HepG2 (cell line): ENCODE data around the gene TADA3. TPM values are rescaled to one million over a fixed set of nuclear protein-coding genes. Genes with fewer than 3 reads are reported as not detected.

Experiments
- CREBL2 ChIP-seq: sonication (generic); formaldehyde crosslinking; IDR thresholded peaks from 2 replicates; pipeline ENCODE4 v1.8.1; 2023; ENCODE audit warnings: missing genetic modification reagents, mild to moderate bottlenecking, borderline replicate concordance
- ERF ChIP-seq: IDR thresholded peaks from 2 replicates; pipeline ENCODE4 v1.6.1; 2018; ENCODE audit warnings: missing biosample characterization, missing genetic modification reagents
- FOXK1 ChIP-seq: sonication (generic); formaldehyde crosslinking; IDR thresholded peaks from 2 replicates; pipeline ENCODE4 v1.4.0; 2020; ENCODE audit warnings: low read depth, missing genetic modification reagents, borderline replicate concordance
- FOXP4 ChIP-seq: sonication (generic); formaldehyde crosslinking; IDR thresholded peaks from 2 replicates; pipeline ENCODE4 v1.4.0; 2020; ENCODE audit warnings: missing genetic modification reagents
- HIVEP1 ChIP-seq: sonication (generic); formaldehyde crosslinking; IDR thresholded peaks from 2 replicates; pipeline ENCODE4 v1.4.0; 2020; ENCODE audit warnings: mild to moderate bottlenecking, missing genetic modification reagents
- MLXIP ChIP-seq: sonication (generic); formaldehyde crosslinking; IDR thresholded peaks from 2 replicates; pipeline ENCODE4 v1.9.0; 2021; ENCODE audit warnings: missing genetic modification reagents, borderline replicate concordance
- NFATC3 ChIP-seq: sonication (generic); formaldehyde crosslinking; IDR thresholded peaks from 2 replicates; pipeline ENCODE4 v1.5.1; 2020; ENCODE audit warnings: mild to moderate bottlenecking, missing genetic modification reagents
- SALL2 ChIP-seq: sonication (generic); formaldehyde crosslinking; IDR thresholded peaks from 2 replicates; pipeline ENCODE4 v1.8.1; 2023; ENCODE audit warnings: mild to moderate bottlenecking, missing genetic modification reagents, inconsistent platforms
- SOX5 ChIP-seq: IDR thresholded peaks from 2 replicates; pipeline ENCODE4 v1.6.1; 2016; ENCODE audit warnings: borderline replicate concordance
- TBL1XR1 ChIP-seq: fragments of 150-350 bp; IDR thresholded peaks from 2 replicates; pipeline ENCODE4 v1.6.1; 2014; ENCODE audit warnings: borderline replicate concordance, low read length; ENCODE audit not compliant: partially characterized antibody
- U2AF2 ChIP-seq: fragments of 200-400 bp; formaldehyde crosslinking; IDR thresholded peaks from 2 replicates; pipeline ENCODE4 v1.6.1; 2017; ENCODE audit warnings: low read depth, mild to moderate bottlenecking, low read length
- ZBTB3 ChIP-seq: sonication (generic); formaldehyde crosslinking; IDR thresholded peaks from 2 replicates; pipeline ENCODE4 v1.4.0; 2020; ENCODE audit warnings: low read depth, mild to moderate bottlenecking, moderate library complexity, missing genetic modification reagents, borderline replicate concordance
- ZBTB49 ChIP-seq: sonication (generic); formaldehyde crosslinking; IDR thresholded peaks from 2 replicates; pipeline ENCODE4 v1.4.0; 2020; ENCODE audit warnings: missing genetic modification reagents, borderline replicate concordance
- ZNF274 ChIP-seq: sonication (generic); formaldehyde crosslinking; IDR thresholded peaks from 2 replicates; pipeline ENCODE4 v1.5.1; 2020; ENCODE audit warnings: mild to moderate bottlenecking, missing genetic modification reagents
- ZNF292 ChIP-seq: sonication (generic); formaldehyde crosslinking; IDR thresholded peaks from 2 replicates; pipeline ENCODE4 v1.8.1; 2022; ENCODE audit warnings: mild to moderate bottlenecking, low read depth, missing genetic modification reagents, borderline replicate concordance
- ZNF839 ChIP-seq: sonication (generic); formaldehyde crosslinking; IDR thresholded peaks from 2 replicates; pipeline ENCODE4 v1.4.0; 2020; ENCODE audit warnings: missing genetic modification reagents, mild to moderate bottlenecking, borderline replicate concordance
- ZNF850 ChIP-seq: sonication (generic); formaldehyde crosslinking; conservative IDR thresholded peaks from 2 replicates; pipeline ENCODE4 v1.9.0; 2021; ENCODE audit warnings: mild to moderate bottlenecking, missing genetic modification reagents
- ZSCAN29 ChIP-seq: sonication (generic); formaldehyde crosslinking; conservative IDR thresholded peaks from 2 replicates; pipeline ENCODE4 v1.4.0; 2020; ENCODE audit warnings: mild to moderate bottlenecking, missing genetic modification reagents
- polyA plus RNA-seq, 8 experiments: library from polyadenylated mRNA; depleted of rRNA in 3 of 8; stranded (reverse) in 7 of 8; unstranded in 1 of 8; fragments of >200 nt; fragmentation: Illumina TruSeq in 4 of 8; extraction: Trizol in 4 of 8; gene quantifications; 2 replicates each; pipeline versions ENCODE4 v1.2.1 to v1.2.3, GENCODE V29; 2011 to 2016; ENCODE audit warnings: low read depth in 4 of 8, missing spikeins in 1 of 8, mixed read lengths in 1 of 8; ENCODE audit not compliant: insufficient read depth in 1 of 8
- total RNA-seq, 5 experiments: library from RNA; depleted of rRNA; stranded (reverse); fragments of >200 nt; fragmentation: Illumina TruSeq; extraction: Trizol; gene quantifications; 2 replicates each; pipeline ENCODE4 v1.2.3, GENCODE V29; 2016; ENCODE audit warnings: low read depth in 1 of 5

Gene TADA3
- total and polyA plus RNA-seq, 2 of the 13 experiments (the other 11 are each of a cell fraction or from before 2014, with no cell fraction given), result 32.1 to 37.1 TPM

- TF ChIP-seq MLXIP (CRISPR knock-in tag) (no peak), TBL1XR1 (no peak), U2AF2 (no peak), ZBTB49 (CRISPR knock-in tag) (no peak), FOXK1 (CRISPR knock-in tag) (no peak; the same call in 1 of the 2 replicates), ZNF839 (CRISPR knock-in tag) (no peak), ZNF850 (CRISPR knock-in tag) (no peak), ZNF292 (CRISPR knock-in tag) (no peak), ZNF274 (CRISPR knock-in tag) (no peak), ZBTB3 (CRISPR knock-in tag) (peak; percentile 59; the same call in 1 of the 2 replicates), ZSCAN29 (CRISPR knock-in tag) (peak; percentile 81; the same call in 1 of the 2 replicates), ERF (CRISPR knock-in tag) (no peak; the same call in 1 of the 2 replicates), FOXP4 (peak; percentile 67), SALL2 (CRISPR knock-in tag) (peak; percentile 25; the same call in 1 of the 2 replicates), CREBL2 (0 out of 2 replicates have a peak, but pooled peaks have one; percentile 47), SOX5 (CRISPR knock-in tag) (0 out of 2 replicates have a peak, but pooled peaks have one; percentile 21), HIVEP1 (CRISPR knock-in tag) (0 out of 2 replicates have a peak, but pooled peaks have one; percentile 37), NFATC3 (no peak)
Measured at GRCh38 chr3:9749645-9750555, 42.4 kb downstream of the TADA3 start, which contains the start of gene OGG1 (continued).
